H1 (cell line): ENCODE measurements around the gene HLA-A. TPM values are rescaled to one million over a fixed set of nuclear protein-coding genes. Genes with fewer than 3 reads are reported as not detected.

Experiments used
- CTCF ChIA-PET: fragments of 300-600 bp; sonication (Branson Sonifier 250); formaldehyde crosslinking; loops from one replicate; lab custom pipeline; 2021; ENCODE audit not compliant: partially characterized antibody; lab: Charles Lee
- POLR2A ChIA-PET: fragments of 300-600 bp; sonication (Branson Sonifier 250); formaldehyde crosslinking; loops from one replicate; lab custom pipeline; 2021; ENCODE audit warnings: inconsistent platforms; ENCODE audit not compliant: partially characterized antibody; lab: Charles Lee
- DNase-seq, 2 experiments: peaks; one replicate each; pipeline versions ENCODE4 v3.0.0 to v3.0.0-alpha.2; 2010 to 2022; ENCODE audit warnings: low spot score in 2 of 2, low read depth in 1 of 2, mixed read lengths in 1 of 2
- FAIRE-seq: peaks from 2 replicates; lab custom pipeline; 2011; peaks lifted over from hg19 to GRCh38; lab: Jason Lieb, UNC
- H2AFZ ChIP-seq: 2 replicates; pipeline ENCODE4 v1.8.1; 2012; ENCODE audit warnings: low read length, inconsistent platforms
- H2AK5ac ChIP-seq: 2 replicates; pipeline ENCODE4 v1.6.1; 2013; ENCODE audit warnings: low read depth, low read length
- H2BK120ac ChIP-seq: replicated peaks from 2 replicates; pipeline ENCODE3; 2013; ENCODE audit warnings: low read depth, low read length, inconsistent platforms
- H2BK12ac ChIP-seq: 2 replicates; pipeline ENCODE4 v1.6.1; 2013; ENCODE audit warnings: low read depth, low read length
- H2BK15ac ChIP-seq: 2 replicates; pipeline ENCODE4 v1.6.1; 2013; ENCODE audit warnings: low read length
- H2BK20ac ChIP-seq: 2 replicates; pipeline ENCODE4 v1.6.1; 2013; ENCODE audit warnings: low read length
- H2BK5ac ChIP-seq: 2 replicates; pipeline ENCODE4 v1.6.1; 2013; ENCODE audit warnings: low read depth, low read length
- H3K14ac ChIP-seq: 2 replicates; pipeline ENCODE4 v1.6.1; 2013; ENCODE audit warnings: inconsistent platforms; ENCODE audit not compliant: insufficient read length
- H3K18ac ChIP-seq: 2 replicates; pipeline ENCODE4 v1.6.1; 2013; ENCODE audit warnings: low read length; ENCODE audit errors: extremely low read depth
- H3K23ac ChIP-seq: 2 replicates; pipeline ENCODE4 v1.6.1; 2013; ENCODE audit warnings: inconsistent platforms; ENCODE audit not compliant: insufficient read length
- H3K23me2 ChIP-seq: 2 replicates; pipeline ENCODE4 v1.6.1; 2013; ENCODE audit warnings: low read depth, low read length
- H3K27ac ChIP-seq: 2 replicates; pipeline ENCODE4 v1.6.1; 2011; ENCODE audit warnings: low read depth, low read length, inconsistent platforms
- H3K27me3 ChIP-seq, 4 experiments: replicated peaks in 1 of 4; 1 replicate in 1 of 4; 2 replicates in 3 of 4; pipeline versions ENCODE4 v1.6.1 to v1.8.1; 2011 to 2013; ENCODE audit warnings: low read length in 3 of 4, mild to moderate bottlenecking in 3 of 4, inconsistent platforms in 2 of 4, mixed read lengths in 2 of 4, moderate library complexity in 1 of 4; ENCODE audit not compliant: control insufficient read depth in 3 of 4, insufficient read depth in 3 of 4; ENCODE audit errors: extremely low read depth in 1 of 4
- H3K36me3 ChIP-seq, 4 experiments: 2 replicates each; pipeline versions ENCODE4 v1.6.1 to v1.8.1; 2011 to 2013; ENCODE audit warnings: mild to moderate bottlenecking in 4 of 4, low read length in 3 of 4, moderate library complexity in 2 of 4, control low read depth in 1 of 4, inconsistent platforms in 1 of 4; ENCODE audit not compliant: insufficient read depth in 4 of 4, control insufficient read depth in 2 of 4
- H3K4ac ChIP-seq: replicated peaks from 2 replicates; pipeline ENCODE3; 2013; ENCODE audit warnings: low read length, low read depth, mixed read lengths, inconsistent platforms; ENCODE audit not compliant: insufficient read length
- H3K4me1 ChIP-seq, 4 experiments: replicated peaks in 1 of 4; 1 replicate in 1 of 4; 2 replicates in 3 of 4; pipeline versions ENCODE4 v1.6.1 to v1.8.1; 2011 to 2013; ENCODE audit warnings: low read length in 3 of 4, inconsistent platforms in 2 of 4, mixed read lengths in 1 of 4; ENCODE audit not compliant: insufficient read depth in 4 of 4, control insufficient read depth in 3 of 4
- H3K4me2 ChIP-seq, 2 experiments: 2 replicates each; pipeline versions ENCODE4 v1.6.1 to v1.8.1; 2011 to 2013; ENCODE audit warnings: low read depth in 2 of 2, low read length in 2 of 2, control low read depth in 1 of 2, inconsistent platforms in 1 of 2, mild to moderate bottlenecking in 1 of 2; ENCODE audit not compliant: insufficient read depth in 1 of 2
- H3K4me3 ChIP-seq, 4 experiments: fragments of 200-600, 300-600 bp in 1 of 4; sonication (generic), shearing (Covaris generic), sonication (Bioruptor Twin) in 1 of 4; 2 replicates each; pipeline versions ENCODE4 v1.5.1 to v1.8.1; 2011 to 2016; ENCODE audit warnings: low read length in 4 of 4, low read depth in 3 of 4, control low read depth in 2 of 4, inconsistent platforms in 2 of 4, mild to moderate bottlenecking in 2 of 4, mixed read lengths in 1 of 4, moderate library complexity in 1 of 4; ENCODE audit not compliant: insufficient read depth in 2 of 4; ENCODE audit errors: extremely low read depth in 1 of 4
- H3K56ac ChIP-seq: replicated peaks from 2 replicates; pipeline ENCODE3; 2013; ENCODE audit warnings: low read depth, mild to moderate bottlenecking, mixed read lengths, low read length, inconsistent platforms; ENCODE audit not compliant: insufficient read length
- H3K79me1 ChIP-seq: 2 replicates; pipeline ENCODE4 v1.6.1; 2013; ENCODE audit warnings: low read depth, low read length, control low read depth
- H3K79me2 ChIP-seq, 2 experiments: 2 replicates each; pipeline versions ENCODE4 v1.6.1 to v1.8.1; 2012 to 2013; ENCODE audit warnings: low read length in 2 of 2, mild to moderate bottlenecking in 2 of 2, inconsistent platforms in 1 of 2; ENCODE audit not compliant: insufficient read depth in 2 of 2, control insufficient read depth in 1 of 2
- H3K9ac ChIP-seq, 4 experiments: replicated peaks in 1 of 4; 1 replicate in 1 of 4; 2 replicates in 3 of 4; pipeline versions ENCODE4 v1.6.1 to v1.8.1; 2011 to 2013; ENCODE audit warnings: low read depth in 3 of 4, low read length in 3 of 4, control low read depth in 2 of 4, mild to moderate bottlenecking in 2 of 4, moderate library complexity in 2 of 4, inconsistent platforms in 1 of 4; ENCODE audit errors: extremely low read depth in 1 of 4
- H3K9me3 ChIP-seq, 2 experiments: 2 replicates each; pipeline versions ENCODE4 v1.6.1 to v1.8.1; 2012 to 2013; ENCODE audit warnings: mild to moderate bottlenecking in 2 of 2, moderate library complexity in 2 of 2, control low read depth in 1 of 2, inconsistent platforms in 1 of 2, low read depth in 1 of 2, low read length in 1 of 2, mixed read lengths in 1 of 2; ENCODE audit not compliant: insufficient read depth in 2 of 2
- H4K20me1 ChIP-seq, 2 experiments: replicated peaks in 1 of 2; 2 replicates each; pipeline versions ENCODE3 to v1.8.1; 2011 to 2013; ENCODE audit warnings: inconsistent platforms in 2 of 2, low read length in 2 of 2, mild to moderate bottlenecking in 1 of 2; ENCODE audit not compliant: insufficient read depth in 2 of 2, control insufficient read depth in 1 of 2
- H4K5ac ChIP-seq: 2 replicates; pipeline ENCODE4 v1.6.1; 2013; ENCODE audit warnings: low read length, low read depth, mixed read lengths, inconsistent platforms; ENCODE audit not compliant: insufficient read length
- H4K8ac ChIP-seq: 2 replicates; pipeline ENCODE4 v1.8.0; 2013; ENCODE audit warnings: mild to moderate bottlenecking, moderate library complexity, low read length, inconsistent platforms; ENCODE audit not compliant: insufficient read depth; ENCODE audit errors: extremely low read depth
- H4K91ac ChIP-seq: replicated peaks from 2 replicates; pipeline ENCODE3; 2013; ENCODE audit warnings: low read length, mixed read lengths, inconsistent platforms; ENCODE audit not compliant: insufficient read length
- BCL11A ChIP-seq, 2 experiments: IDR thresholded peaks; one replicate each; pipeline ENCODE4 v1.6.1; 2011; ENCODE audit warnings: low read depth in 2 of 2, low read length in 2 of 2, mild to moderate bottlenecking in 2 of 2
- BRCA1 ChIP-seq: IDR thresholded peaks from 2 replicates; pipeline ENCODE4 v1.6.1; 2012; ENCODE audit warnings: low read depth, low read length, improper control_type of control experiment
- JUN ChIP-seq: IDR thresholded peaks from 2 replicates; pipeline ENCODE4 v1.6.1; 2011; ENCODE audit warnings: low read depth, mild to moderate bottlenecking, improper control_type of control experiment, low read length
- JUND ChIP-seq: IDR thresholded peaks from 2 replicates; pipeline ENCODE4 v1.6.1; 2011; ENCODE audit warnings: mild to moderate bottlenecking, improper control_type of control experiment, low read length
- KDM5A ChIP-seq: fragments of 200-600 bp; IDR thresholded peaks from 2 replicates; pipeline ENCODE4 v1.7.1; 2012; ENCODE audit warnings: mild to moderate bottlenecking, low read length, inconsistent platforms, mixed read lengths
- SIX5 ChIP-seq: IDR thresholded peaks from 2 replicates; pipeline ENCODE4 v1.6.1; 2011; ENCODE audit warnings: mild to moderate bottlenecking, low read depth, low read length
- SUZ12 ChIP-seq: fragments of 200-600 bp; sonication (generic); IDR thresholded peaks from 2 replicates; pipeline ENCODE4 v1.6.1; 2012; ENCODE audit warnings: mild to moderate bottlenecking, inconsistent platforms, low read length, moderate library complexity, mixed read lengths
- TCF12 ChIP-seq: IDR thresholded peaks from 2 replicates; pipeline ENCODE4 v1.6.1; 2011; ENCODE audit warnings: low read depth, mild to moderate bottlenecking, low read length
- WGBS, 2 experiments: shearing (Covaris generic) in 1 of 2; methylation state at CpG; one replicate each; pipeline versions ENCODE4 v1.1.6 to v1.1.7; 2013 to 2015; ENCODE audit warnings: low lambda C conversion rate in 2 of 2, mixed read lengths in 2 of 2, inconsistent platforms in 1 of 2, low coverage in 1 of 2, missing lambda C conversion rate in 1 of 2; ENCODE audit not compliant: insufficient replicate concordance in 2 of 2, insufficient coverage in 1 of 2, insufficient read length in 1 of 2; ENCODE audit errors: extremely low coverage in 1 of 2, missing lambda C conversion rate in 1 of 2; 5-methylcytosine and 5-hydroxymethylcytosine counted together
- polyA plus RNA-seq, 7 experiments: library from polyadenylated mRNA; depleted of rRNA in 3 of 7; stranded (reverse) in 5 of 7; unstranded in 2 of 7; fragments of >200 nt in 5 of 7; fragments of 200-250 nt in 2 of 7; gene quantifications; 1 replicate in 5 of 7; 2 replicates in 1 of 7; 4 replicates in 1 of 7; pipeline versions ENCODE4 v1.2.1 to v1.2.3, GENCODE V29; 2011 to 2013; ENCODE audit warnings: missing spikeins in 2 of 7, mixed read lengths in 2 of 7
- total RNA-seq: library from RNA; stranded (reverse); fragmentation: NEBNext Ultra II Directional; extraction: Animal tissue kit (Norgen Biotek cat#: 25700); gene quantifications from 2 replicates; pipeline ENCODE4 v1.2.1, GENCODE V29; 2021
- TF ChIP-seq, protein P1 (sequence below): IDR thresholded peaks from 2 replicates; pipeline ENCODE4 v1.6.1; 2011; ENCODE audit warnings: low read length, improper control_type of control experiment

The HLA-A gene
- total and polyA plus RNA-seq, 2 of the 8 experiments (the other 6 are each of a cell fraction or from before 2014, with no cell fraction given): 221 to 474 TPM

DNA sequence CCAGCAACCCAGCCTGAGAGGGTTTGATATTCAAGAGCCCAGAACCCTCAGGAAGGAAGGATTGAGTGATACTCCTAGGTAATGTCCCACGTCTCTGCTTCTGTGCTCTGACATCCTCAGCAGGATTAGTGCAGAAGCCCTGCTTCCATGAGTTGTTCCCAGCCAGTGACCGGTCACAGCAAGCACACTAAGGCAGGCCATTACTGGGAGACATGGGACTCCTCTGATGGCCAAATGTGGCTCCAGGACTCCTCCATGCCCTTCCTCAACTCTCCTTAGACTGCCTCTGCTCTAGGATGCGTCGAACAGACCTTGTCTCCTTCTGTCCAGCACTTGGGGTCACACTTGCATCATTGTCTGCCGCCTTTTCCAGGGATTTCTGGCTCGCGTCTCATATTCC, 7.6 kb downstream of the HLA-A start:
- no peak overlapping the region for H3K27ac ChIP-seq
- no peaks in the 10 kb centered on the region for H3K79me2 ChIP-seq
- H3K23me2 ChIP-seq: no peaks in the 10 kb centered on the region
- H4K8ac ChIP-seq: no peak overlapping the region
- H3K4me3 ChIP-seq: no peak overlapping the region
- no peak overlapping the region for H2AFZ ChIP-seq
- no peak overlapping the region for H3K18ac ChIP-seq
- no peaks in the 10 kb centered on the region for H3K9me3 ChIP-seq
- no peaks in the 10 kb centered on the region for H3K79me1 ChIP-seq
- H2BK5ac ChIP-seq: no peak overlapping the region
- no peak overlapping the region for H3K4ac ChIP-seq
- H3K14ac ChIP-seq: no peak overlapping the region
- H3K4me2 ChIP-seq: no peak overlapping the region
- H2BK20ac ChIP-seq: no peak overlapping the region
- no peak overlapping the region for H3K23ac ChIP-seq
- no peaks in the 10 kb centered on the region for H3K4me1 ChIP-seq
- WGBS, 2 experiments: 80% methylated on average over 7 of the region's 7 CpGs; no CpG with 5 or more reads in 1 of the 2 experiments
- H4K91ac ChIP-seq: no peak overlapping the region
- H4K5ac ChIP-seq: no peak overlapping the region
- H4K20me1 ChIP-seq: peaks cover 0 to 4% of the 10 kb centered on the region in 2 experiments
- peaks cover 2 to 11% (median 6%) of the 10 kb centered on the region in 4 experiments; a peak in 5 of 8 replicates for H3K36me3 ChIP-seq
- no peak overlapping the region for H2BK120ac ChIP-seq
- no peak overlapping the region for H2BK12ac ChIP-seq
- CTCF ChIA-PET: interaction anchor here (0.6 kb wide), 1 partner anchor 20 kb away, joined by 3 read pairs; no protein-coding TSS in a partner anchor
- no peak overlapping the region for H3K9ac ChIP-seq
- POLR2A ChIA-PET: no interaction called here
- H3K56ac ChIP-seq: no peak overlapping the region
- H2BK15ac ChIP-seq: no peak overlapping the region
- H3K27me3 ChIP-seq: no peaks in the 10 kb centered on the region
- FAIRE-seq (no peak), DNase-seq (no peak)
- H2AK5ac ChIP-seq: no peak overlapping the region
- TF ChIP-seq TCF12 (no peak), SIX5 (no peak), JUND (no peak), KDM5A (no peak), JUN (no peak), BRCA1 (no peak), SUZ12 (no peak), BCL11A (IDR thresholded peaks at IDR 0.05; ENCODE audit: low read depth in 2 of 2, low read length in 2 of 2) (no peak)
- TF ChIP-seq, protein P1, sequence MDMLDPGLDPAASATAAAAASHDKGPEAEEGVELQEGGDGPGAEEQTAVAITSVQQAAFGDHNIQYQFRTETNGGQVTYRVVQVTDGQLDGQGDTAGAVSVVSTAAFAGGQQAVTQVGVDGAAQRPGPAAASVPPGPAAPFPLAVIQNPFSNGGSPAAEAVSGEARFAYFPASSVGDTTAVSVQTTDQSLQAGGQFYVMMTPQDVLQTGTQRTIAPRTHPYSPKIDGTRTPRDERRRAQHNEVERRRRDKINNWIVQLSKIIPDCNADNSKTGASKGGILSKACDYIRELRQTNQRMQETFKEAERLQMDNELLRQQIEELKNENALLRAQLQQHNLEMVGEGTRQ: no peak
